Brain microvascular endothelial cell (primary cell): Measurements from ENCODE around the gene SERGEF.

Experiments used
- DNase-seq: peaks from one replicate; pipeline ENCODE4 v3.0.0-alpha.2; 2020
- H3K27ac ChIP-seq: fragments of 250-450 bp; sonication (Bioruptor Pico); 2 replicates; pipeline ENCODE4 v1.5.1; 2020; ENCODE audit warnings: mild to moderate bottlenecking, moderate library complexity
- H3K27me3 ChIP-seq: fragments of 250-450 bp; sonication (Bioruptor Pico); replicated peaks from 2 replicates; pipeline ENCODE4 v1.5.1; 2020; ENCODE audit warnings: mild to moderate bottlenecking
- H3K36me3 ChIP-seq: fragments of 250-450 bp; sonication (Bioruptor Pico); replicated peaks from 2 replicates; pipeline ENCODE4 v1.5.1; 2020; ENCODE audit warnings: mild to moderate bottlenecking
- H3K4me3 ChIP-seq: 2 replicates; pipeline ENCODE4 v1.5.1; 2011; ENCODE audit warnings: low read depth, mild to moderate bottlenecking, control low read depth, low read length, moderate library complexity
- CTCF ChIP-seq: IDR thresholded peaks from 2 replicates; pipeline ENCODE4 v1.5.1; 2011; ENCODE audit warnings: low read depth, mild to moderate bottlenecking, moderate library complexity, low read length, control low read depth, inconsistent platforms; ENCODE audit errors: missing control alignments
- in situ Hi-C: cut with HindIII; loops from 2 replicates; pipeline ENCODE4 v1.10.0; 2017; ENCODE audit warnings: low sequenced_read_pairs, low pct_ligation_motif_present

Gene SERGEF

GRCh38 chr11:17786824-17787525 lies 225.9 kb downstream of the SERGEF start:
- peak; percentile 91 for DNase-seq
- no peak overlapping the region for H3K4me3 ChIP-seq

GRCh38 chr11:17783878-17784277 lies 229.0 kb downstream of the SERGEF start:
- in situ Hi-C loops: no loop called here
- TF ChIP-seq CTCF: no peak
- no peak overlapping the region for H3K4me3 ChIP-seq

More at GRCh38 chr11:17786824-17787525, 225.9 kb downstream of the SERGEF start:
- Histone ChIP-seq H3K27ac (peak overlapping the region; percentile 76), H3K27me3 (no peaks in the 10 kb centered on the region), H3K36me3 (no peaks in the 10 kb centered on the region)
- peak; percentile 29 for TF ChIP-seq CTCF
- in situ Hi-C loops: no loop called here

GRCh38 chr11:17782603-17783337 lies 230.1 kb downstream of the SERGEF start:
- DNase-seq: no peak
- H3K4me3 ChIP-seq: no peak overlapping the region
- no peak for TF ChIP-seq CTCF
- no peaks in the 10 kb centered on the region for H3K36me3 ChIP-seq
- H3K27ac ChIP-seq: no peak overlapping the region
- H3K27me3 ChIP-seq: no peaks in the 10 kb centered on the region
- in situ Hi-C loops: no loop called here

More at GRCh38 chr11:17783878-17784277, 229.0 kb downstream of the SERGEF start:
- H3K36me3 ChIP-seq: no peaks in the 10 kb centered on the region
- no peaks in the 10 kb centered on the region for H3K27me3 ChIP-seq
- no peak for DNase-seq
- no peak overlapping the region for H3K27ac ChIP-seq

- H3K27ac ChIP-seq: no peak overlapping the region
- H3K36me3 ChIP-seq: no peaks in the 10 kb centered on the region
- H3K27me3 ChIP-seq: no peaks in the 10 kb centered on the region
- TF ChIP-seq CTCF: no peak
- in situ Hi-C loops: no loop called here
- no peak overlapping the region for H3K4me3 ChIP-seq
- no peak for DNase-seq
These were observed 230.7 kb downstream of the SERGEF start for GRCh38 chr11:17782145-17782544.

GRCh38 chr11:17781626-17782025 lies 231.2 kb downstream of the SERGEF start:
- no peaks in the 10 kb centered on the region for H3K27me3 ChIP-seq
- in situ Hi-C loops: no loop called here
- no peak for DNase-seq

More at GRCh38 chr11:17781626-17782025, 231.2 kb downstream of the SERGEF start:
- Histone ChIP-seq H3K4me3 (no peak overlapping the region), H3K36me3 (no peaks in the 10 kb centered on the region), H3K27ac (no peak overlapping the region)
- TF ChIP-seq CTCF: no peak
